ENCODE results near the gene MELK. TPM values are rescaled to one million over a fixed set of nuclear protein-coding genes. Genes with fewer than 3 reads are reported as not detected.

Gene MELK
- total and polyA plus RNA-seq, 2 donors (not counting 1 experiment from before 2014, with no cell fraction given) = 14.2 to 21.9 TPM

GRCh38 chr9:36659500-36659899, 86.8 kb downstream of the MELK start:
- Histone ChIP-seq H3K9ac (ENCODE audit: insufficient read depth, low read length) (no peak overlapping the region), H3K4me1 (ENCODE audit: control insufficient read depth, extremely low read depth, insufficient read depth, low read length) (no peaks in the 10 kb centered on the region), H3K79me2 (ENCODE audit: control insufficient read depth, insufficient read depth, low read length) (no peaks in the 10 kb centered on the region), H3K9me3 (ENCODE audit: control insufficient read depth, insufficient read depth, low read depth, low read length) (no peaks in the 10 kb centered on the region), H3K27me3 (ENCODE audit: control insufficient read depth, insufficient read depth, low read length) (no peaks in the 10 kb centered on the region), H3K4me2 (ENCODE audit: extremely low read depth, insufficient read depth, low read length) (no peak overlapping the region), H3K27ac (ENCODE audit: insufficient read depth, low read length) (no peak overlapping the region), H3K4me3 (replicated peaks in 1 of 4; ENCODE audit: control extremely low read depth in 1 of 4, insufficient read depth in 1 of 4, low read depth in 3 of 4, low read length in 4 of 4) (no peak overlapping the region), H2AFZ (ENCODE audit: low read length) (no peak overlapping the region), H3K36me3 (ENCODE audit: control insufficient read depth, insufficient read depth, low read length) (no peaks in the 10 kb centered on the region), H4K20me1 (ENCODE audit: control insufficient read depth, extremely low read depth, insufficient read depth, low read length) (no peaks in the 10 kb centered on the region)
- DNase-seq (ENCODE audit: low read depth in 2 of 2) = no peak
- TF ChIP-seq EZH2 (IDR thresholded peaks at IDR 0.05; ENCODE audit: low read length, missing control alignments) = no peak

GRCh38 chr9:36664806-36665205, 92.1 kb downstream of the MELK start:
- H3K27me3 ChIP-seq (ENCODE audit: control insufficient read depth, insufficient read depth, low read length) = no peaks in the 10 kb centered on the region
- H3K4me3 ChIP-seq (replicated peaks in 1 of 4; ENCODE audit: control extremely low read depth in 1 of 4, insufficient read depth in 1 of 4, low read depth in 3 of 4, low read length in 4 of 4) = no peak overlapping the region
- no peak overlapping the region for H3K9ac ChIP-seq (ENCODE audit: insufficient read depth, low read length)

GRCh38 chr9:36665387-36665786, 92.7 kb downstream of the MELK start:
- H3K4me1 ChIP-seq (ENCODE audit: control insufficient read depth, extremely low read depth, insufficient read depth, low read length) = no peaks in the 10 kb centered on the region
- H3K9ac ChIP-seq (ENCODE audit: insufficient read depth, low read length) = no peak overlapping the region
- no peak overlapping the region for H3K27ac ChIP-seq (ENCODE audit: insufficient read depth, low read length)
- no peak overlapping the region for H2AFZ ChIP-seq (ENCODE audit: low read length)
- no peaks in the 10 kb centered on the region for H4K20me1 ChIP-seq (ENCODE audit: control insufficient read depth, extremely low read depth, insufficient read depth, low read length)
- no peaks in the 10 kb centered on the region for H3K36me3 ChIP-seq (ENCODE audit: control insufficient read depth, insufficient read depth, low read length)
- H3K79me2 ChIP-seq (ENCODE audit: control insufficient read depth, insufficient read depth, low read length) = no peaks in the 10 kb centered on the region
- TF ChIP-seq CTCF (conservative IDR thresholded peaks at IDR 0.05 in 1 of 2, IDR thresholded peaks at IDR 0.05 in 1 of 2; ENCODE audit: low read depth in 1 of 2, low read length in 2 of 2) (no peak), EZH2 (IDR thresholded peaks at IDR 0.05; ENCODE audit: low read length, missing control alignments) (no peak)
- DNase-seq (ENCODE audit: low read depth in 2 of 2) = peak in 1 of 2 donors; percentile 39
- H3K4me2 ChIP-seq (ENCODE audit: extremely low read depth, insufficient read depth, low read length) = no peak overlapping the region
- H3K9me3 ChIP-seq (ENCODE audit: control insufficient read depth, insufficient read depth, low read depth, low read length) = no peaks in the 10 kb centered on the region
- H3K4me3 ChIP-seq (replicated peaks in 1 of 4; ENCODE audit: control extremely low read depth in 1 of 4, insufficient read depth in 1 of 4, low read depth in 3 of 4, low read length in 4 of 4) = no peak overlapping the region
- H3K27me3 ChIP-seq (ENCODE audit: control insufficient read depth, insufficient read depth, low read length) = no peaks in the 10 kb centered on the region

More at GRCh38 chr9:36664806-36665205, 92.1 kb downstream of the MELK start:
- H2AFZ ChIP-seq (ENCODE audit: low read length) = no peak overlapping the region
- H3K9me3 ChIP-seq (ENCODE audit: control insufficient read depth, insufficient read depth, low read depth, low read length) = no peaks in the 10 kb centered on the region
- DNase-seq (ENCODE audit: low read depth in 2 of 2) = no peak
- no peak overlapping the region for H3K4me2 ChIP-seq (ENCODE audit: extremely low read depth, insufficient read depth, low read length)
- H3K36me3 ChIP-seq (ENCODE audit: control insufficient read depth, insufficient read depth, low read length) = no peaks in the 10 kb centered on the region
- H3K27ac ChIP-seq (ENCODE audit: insufficient read depth, low read length) = no peak overlapping the region
- no peaks in the 10 kb centered on the region for H4K20me1 ChIP-seq (ENCODE audit: control insufficient read depth, extremely low read depth, insufficient read depth, low read length)
- no peaks in the 10 kb centered on the region for H3K4me1 ChIP-seq (ENCODE audit: control insufficient read depth, extremely low read depth, insufficient read depth, low read length)
- TF ChIP-seq EZH2 (IDR thresholded peaks at IDR 0.05; ENCODE audit: low read length, missing control alignments) = no peak
- TF ChIP-seq CTCF (conservative IDR thresholded peaks at IDR 0.05 in 1 of 2, IDR thresholded peaks at IDR 0.05 in 1 of 2; ENCODE audit: low read depth in 1 of 2, low read length in 2 of 2) = no peak
- H3K79me2 ChIP-seq (ENCODE audit: control insufficient read depth, insufficient read depth, low read length) = no peaks in the 10 kb centered on the region
